ENCODE results near the gene URI1.

URI1 gene

DNA sequence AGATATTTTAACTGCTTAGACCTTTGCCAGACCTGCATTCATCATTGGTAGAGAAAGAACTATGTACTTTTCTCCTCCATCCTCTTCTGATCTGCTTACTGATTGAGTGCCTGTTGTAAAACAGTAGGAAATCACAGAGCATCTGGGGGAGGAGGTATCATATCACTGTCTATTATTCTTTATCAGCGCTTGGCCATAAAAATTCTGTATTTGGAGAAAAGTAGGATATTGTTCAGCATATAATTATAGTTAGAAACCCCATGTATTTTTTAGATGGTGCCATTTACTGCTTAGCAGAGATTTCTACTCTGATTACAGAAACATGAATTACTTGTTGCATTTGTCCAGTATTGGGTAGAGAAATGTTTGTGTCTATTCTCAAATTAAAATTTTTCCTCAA lies 62.4 kb downstream of the URI1 start (continued):
- TF ChIP-seq ZNF148 (tag by site-specific recombination; IDR thresholded peaks at IDR 0.05; ENCODE audit: borderline replicate concordance), result no peak
- TF ChIP-seq ZNF585B (tag by site-specific recombination; IDR thresholded peaks at IDR 0.05), result no peak
- TF ChIP-seq, protein P1, sequence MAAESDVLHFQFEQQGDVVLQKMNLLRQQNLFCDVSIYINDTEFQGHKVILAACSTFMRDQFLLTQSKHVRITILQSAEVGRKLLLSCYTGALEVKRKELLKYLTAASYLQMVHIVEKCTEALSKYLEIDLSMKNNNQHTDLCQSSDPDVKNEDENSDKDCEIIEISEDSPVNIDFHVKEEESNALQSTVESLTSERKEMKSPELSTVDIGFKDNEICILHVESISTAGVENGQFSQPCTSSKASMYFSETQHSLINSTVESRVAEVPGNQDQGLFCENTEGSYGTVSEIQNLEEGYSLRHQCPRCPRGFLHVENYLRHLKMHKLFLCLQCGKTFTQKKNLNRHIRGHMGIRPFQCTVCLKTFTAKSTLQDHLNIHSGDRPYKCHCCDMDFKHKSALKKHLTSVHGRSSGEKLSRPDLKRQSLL (tag by site-specific recombination; IDR thresholded peaks at IDR 0.05), result no peak
- no peak for TF ChIP-seq ZSCAN16 (tag by site-specific recombination; IDR thresholded peaks at IDR 0.05)
- peak; percentile 80 for TF ChIP-seq ZXDB (tag by site-specific recombination; IDR thresholded peaks at IDR 0.05)
- 0 out of 2 replicates have a peak, but pooled peaks have one; percentile 6 for TF ChIP-seq ZFP3 (tag by site-specific recombination; IDR thresholded peaks at IDR 0.05; ENCODE audit: low read depth)
- no peak for TF ChIP-seq RBAK (tag by site-specific recombination; IDR thresholded peaks at IDR 0.05)
- TF ChIP-seq, protein P2, sequence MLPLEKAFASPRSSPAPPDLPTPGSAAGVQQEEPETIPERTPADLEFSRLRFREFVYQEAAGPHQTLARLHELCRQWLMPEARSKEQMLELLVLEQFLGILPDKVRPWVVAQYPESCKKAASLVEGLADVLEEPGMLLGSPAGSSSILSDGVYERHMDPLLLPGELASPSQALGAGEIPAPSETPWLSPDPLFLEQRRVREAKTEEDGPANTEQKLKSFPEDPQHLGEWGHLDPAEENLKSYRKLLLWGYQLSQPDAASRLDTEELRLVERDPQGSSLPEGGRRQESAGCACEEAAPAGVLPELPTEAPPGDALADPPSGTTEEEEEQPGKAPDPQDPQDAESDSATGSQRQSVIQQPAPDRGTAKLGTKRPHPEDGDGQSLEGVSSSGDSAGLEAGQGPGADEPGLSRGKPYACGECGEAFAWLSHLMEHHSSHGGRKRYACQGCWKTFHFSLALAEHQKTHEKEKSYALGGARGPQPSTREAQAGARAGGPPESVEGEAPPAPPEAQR (tag by site-specific recombination; IDR thresholded peaks at IDR 0.05), result no peak
- peak; percentile 99 for TF ChIP-seq BCL11B (tag by site-specific recombination; IDR thresholded peaks at IDR 0.05; ENCODE audit: low read depth)
- TF ChIP-seq ZNF776 (tag by site-specific recombination; IDR thresholded peaks at IDR 0.05; ENCODE audit: borderline replicate concordance), result no peak
- TF ChIP-seq SCRT1 (tag by site-specific recombination; IDR thresholded peaks at IDR 0.05; ENCODE audit: borderline replicate concordance), result peak; percentile 98
- no peak for TF ChIP-seq ZNF544 (tag by site-specific recombination; IDR thresholded peaks at IDR 0.05)
- TF ChIP-seq, protein P3, sequence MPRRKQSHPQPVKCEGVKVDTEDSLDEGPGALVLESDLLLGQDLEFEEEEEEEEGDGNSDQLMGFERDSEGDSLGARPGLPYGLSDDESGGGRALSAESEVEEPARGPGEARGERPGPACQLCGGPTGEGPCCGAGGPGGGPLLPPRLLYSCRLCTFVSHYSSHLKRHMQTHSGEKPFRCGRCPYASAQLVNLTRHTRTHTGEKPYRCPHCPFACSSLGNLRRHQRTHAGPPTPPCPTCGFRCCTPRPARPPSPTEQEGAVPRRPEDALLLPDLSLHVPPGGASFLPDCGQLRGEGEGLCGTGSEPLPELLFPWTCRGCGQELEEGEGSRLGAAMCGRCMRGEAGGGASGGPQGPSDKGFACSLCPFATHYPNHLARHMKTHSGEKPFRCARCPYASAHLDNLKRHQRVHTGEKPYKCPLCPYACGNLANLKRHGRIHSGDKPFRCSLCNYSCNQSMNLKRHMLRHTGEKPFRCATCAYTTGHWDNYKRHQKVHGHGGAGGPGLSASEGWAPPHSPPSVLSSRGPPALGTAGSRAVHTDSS (tag by site-specific recombination; IDR thresholded peaks at IDR 0.05), result peak; percentile 58; the same call in 1 of the 2 replicates
- TF ChIP-seq, protein P4, sequence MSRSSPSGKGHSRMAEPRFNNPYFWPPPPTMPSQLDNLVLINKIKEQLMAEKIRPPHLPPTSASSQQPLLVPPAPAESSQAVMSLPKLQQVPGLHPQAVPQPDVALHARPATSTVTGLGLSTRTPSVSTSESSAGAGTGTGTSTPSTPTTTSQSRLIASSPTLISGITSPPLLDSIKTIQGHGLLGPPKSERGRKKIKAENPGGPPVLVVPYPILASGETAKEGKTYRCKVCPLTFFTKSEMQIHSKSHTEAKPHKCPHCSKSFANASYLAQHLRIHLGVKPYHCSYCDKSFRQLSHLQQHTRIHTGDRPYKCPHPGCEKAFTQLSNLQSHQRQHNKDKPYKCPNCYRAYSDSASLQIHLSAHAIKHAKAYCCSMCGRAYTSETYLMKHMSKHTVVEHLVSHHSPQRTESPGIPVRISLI (tag by site-specific recombination; IDR thresholded peaks at IDR 0.05), result no peak

GRCh38 chr19:30006207-30006606 lies 64.2 kb downstream of the URI1 start:
- CTCF ChIA-PET, result no interaction called here

DNA sequence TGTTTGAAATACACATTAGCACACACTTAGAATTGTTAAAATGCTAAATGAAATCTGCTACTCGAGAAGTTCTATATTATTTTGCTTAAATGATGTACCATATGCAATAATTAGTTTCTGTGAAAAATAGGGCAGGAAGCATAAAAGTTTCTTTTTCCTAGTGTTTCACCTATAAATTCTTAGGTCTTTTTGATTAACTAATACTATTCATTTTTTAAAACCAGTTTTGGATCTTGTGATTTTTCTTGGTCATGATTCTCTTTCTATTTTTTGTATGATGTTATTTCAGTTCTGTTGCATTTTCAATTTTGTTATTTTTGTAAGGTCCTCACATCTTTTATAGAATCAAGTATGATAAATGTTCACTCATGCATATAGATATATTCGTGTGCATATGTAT lies 66.1 kb downstream of the URI1 start:
- no peaks in the 10 kb centered on the region for H3K9me3 ChIP-seq (ENCODE audit: control insufficient read depth, insufficient read depth, low read depth, low read length)
- POLR2A ChIA-PET, result no interaction called here
- H3K4me1 ChIP-seq (ENCODE audit: control insufficient read depth, insufficient read depth, low read length), result peaks cover 29% of the 10 kb centered on the region
- H3K36me3 ChIP-seq (ENCODE audit: control insufficient read depth in 2 of 2, insufficient read depth in 1 of 2, low read length in 2 of 2), result peaks cover 34 to 67% of the 10 kb centered on the region in 2 experiments
- no peak overlapping the region for H3K27ac ChIP-seq (ENCODE audit: extremely low read depth, low read depth, low read length)
- no peak overlapping the region for H3K4me3 ChIP-seq (ENCODE audit: low read depth, low read length)
- CTCF ChIA-PET, result no interaction called here
- TF ChIP-seq ZNF19 (tag by site-specific recombination; IDR thresholded peaks at IDR 0.05; ENCODE audit: low read depth) (no peak), ZNF561 (tag by site-specific recombination; IDR thresholded peaks at IDR 0.05; ENCODE audit: borderline replicate concordance) (no peak), ZNF239 (tag by site-specific recombination; IDR thresholded peaks at IDR 0.05) (no peak), ZNF664 (tag by site-specific recombination; IDR thresholded peaks at IDR 0.05) (peak; percentile 91)

More at GRCh38 chr19:30006207-30006606, 64.2 kb downstream of the URI1 start:
- peaks cover 21 to 53% of the 10 kb centered on the region in 2 experiments for H3K36me3 ChIP-seq (ENCODE audit: control insufficient read depth in 2 of 2, insufficient read depth in 1 of 2, low read length in 2 of 2)
- no peak overlapping the region for H3K27ac ChIP-seq (ENCODE audit: extremely low read depth, low read depth, low read length)
- H3K4me1 ChIP-seq (ENCODE audit: control insufficient read depth, insufficient read depth, low read length), result peaks cover 41% of the 10 kb centered on the region
- TF ChIP-seq ZNF768 (tag by site-specific recombination; IDR thresholded peaks at IDR 0.05) (no peak), ZNF658 (tag by site-specific recombination; IDR thresholded peaks at IDR 0.05) (no peak), TCF7L2 (IDR thresholded peaks at IDR 0.05; ENCODE audit: borderline replicate concordance, low read depth, low read length) (no peak)
- POLR2A ChIA-PET, result no interaction called here
- no peak overlapping the region for H3K4me3 ChIP-seq (ENCODE audit: low read depth, low read length)
- no peaks in the 10 kb centered on the region for H3K9me3 ChIP-seq (ENCODE audit: control insufficient read depth, insufficient read depth, low read depth, low read length)

All from HEK293 (cell line).